ENCODE data around the gene UPB1. TPM values are rescaled to one million over a fixed set of nuclear protein-coding genes. Genes with fewer than 3 reads are reported as not detected.
A peak's percentile ranks its signal among the peaks of the same experiment; 100 is the strongest.

The UPB1 gene
- total and polyA plus RNA-seq, 9 of the 15 experiments (the other 6 are each of a cell fraction or from before 2014, with no cell fraction given): 0.06 to 0.11 TPM; not detected in 7

DNA sequence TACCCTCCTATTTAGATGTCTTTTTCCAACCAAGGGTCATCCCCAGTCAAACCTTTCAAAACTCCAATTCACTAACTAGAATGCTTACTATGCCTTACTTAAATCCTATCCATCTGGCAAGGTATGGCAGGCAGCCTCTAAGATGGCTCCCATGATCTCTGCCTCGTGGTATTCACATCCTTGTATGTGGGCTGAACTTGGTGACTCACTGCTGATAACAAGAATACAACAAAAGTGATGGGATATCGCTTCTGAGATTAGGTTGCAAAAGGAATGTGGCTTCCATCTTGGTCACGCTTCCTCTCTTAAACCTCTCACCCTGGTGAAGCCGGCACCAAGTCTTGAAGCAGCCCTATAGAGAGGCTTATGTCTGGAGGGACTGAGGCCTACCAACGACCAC is 29.6 kb upstream of the UPB1 start:
- DNase-seq (ENCODE audit: extremely low read depth in 1 of 4, low spot score in 3 of 4) (peak in 2 of 4 experiments; percentile 20 to 41), FAIRE-seq (peak; percentile 78), ATAC-seq (0 out of 3 replicates have a peak, but pooled peaks have one; percentile 27)
- no peaks in the 10 kb centered on the region for H3K9me1 ChIP-seq (ENCODE audit: control insufficient read depth, insufficient read depth, low read length)
- H2AFZ ChIP-seq (ENCODE audit: low read depth, low read length): peak overlapping the region; percentile 49
- H3K79me2 ChIP-seq (ENCODE audit: control insufficient read depth, insufficient read depth, low read length): no peaks in the 10 kb centered on the region
- H4K20me1 ChIP-seq (replicated peaks; ENCODE audit: control insufficient read depth, insufficient read depth, low read length): no peaks in the 10 kb centered on the region
- in situ Hi-C loops (cut with MboI) (no loop called here), intact Hi-C loops (cut with micrococcal nuclease) (no loop called here)
- no peak overlapping the region for H3K9ac ChIP-seq (ENCODE audit: insufficient read depth in 1 of 2, low read depth in 2 of 2, low read length in 2 of 2)
- H3K9me3 ChIP-seq (replicated peaks; ENCODE audit: control insufficient read depth, insufficient read depth, low read depth, low read length): no peaks in the 10 kb centered on the region
- H3K4me3 ChIP-seq: no peak overlapping the region
- POLR2A ChIA-PET: no interaction called here
- H3K4me1 ChIP-seq (replicated peaks in 1 of 2; ENCODE audit: control insufficient read depth in 2 of 2, insufficient read depth in 2 of 2, low read length in 2 of 2): peaks cover 0 to 17% of the 10 kb centered on the region in 2 experiments; a peak in 4 of 5 replicates
- BruUV-seq (replicated peaks): no TSS peak
- CTCF ChIA-PET (ENCODE audit: low intra/inter-chr PET ratio): no interaction called here
- no peak overlapping the region for H3K4me2 ChIP-seq (ENCODE audit: insufficient read depth, low read length)
- 20% methylated on average over 5 of the region's 5 CpGs for WGBS (ENCODE audit: insufficient coverage, low coverage, missing lambda C conversion rate)
- H3K27ac ChIP-seq (ENCODE audit: extremely low read depth, low read depth, low read length): no peak overlapping the region
- no peaks in the 10 kb centered on the region for H3K36me3 ChIP-seq (ENCODE audit: control insufficient read depth, insufficient read depth, low read length)
- H3K27me3 ChIP-seq (ENCODE audit: control insufficient read depth in 2 of 2, insufficient read depth in 2 of 2, low read length in 2 of 2): no peaks in the 10 kb centered on the region
- 0 out of 2 replicates have a peak, but pooled peaks have one; percentile 23 for TF ChIP-seq ZNF197 (CRISPR knock-in tag; IDR thresholded peaks at IDR 0.05; ENCODE audit: low read depth)
- peak; percentile 64; the same call in 1 of the 2 replicates for TF ChIP-seq ZNF175 (CRISPR knock-in tag; IDR thresholded peaks at IDR 0.05; ENCODE audit: low read depth)
- no peak for TF ChIP-seq NR4A1 (CRISPR knock-in tag; IDR thresholded peaks at IDR 0.05)
- TF ChIP-seq NR4A1 (tag; IDR thresholded peaks at IDR 0.05): 0 out of 2 replicates have a peak, but pooled peaks have one; percentile 42
- 0 out of 2 replicates have a peak, but pooled peaks have one; percentile 30 for TF ChIP-seq CTBP1 (IDR thresholded peaks at IDR 0.05; ENCODE audit: borderline replicate concordance)
- no peak for TF ChIP-seq NONO (IDR thresholded peaks at IDR 0.05; ENCODE audit: low read depth in 2 of 2, low read length in 1 of 2)
- TF ChIP-seq EP400 (IDR thresholded peaks at IDR 0.05): peak; percentile 53
- peak; percentile 78 for TF ChIP-seq MYC (IDR thresholded peaks at IDR 0.05; ENCODE audit: low read depth, low read length)
- TF ChIP-seq MYC (CRISPR knock-in tag; IDR thresholded peaks at IDR 0.05; ENCODE audit: borderline replicate concordance, low read depth): no peak
- 0 out of 2 replicates have a peak, but pooled peaks have one; percentile 54 for TF ChIP-seq ZNF584 (CRISPR knock-in tag; IDR thresholded peaks at IDR 0.05; ENCODE audit: low read depth)
- no peak for TF ChIP-seq U2AF1 (optimal IDR thresholded peaks at IDR 0.05; ENCODE audit: low read depth, low read length)
- peak in 1 of 2 experiments; percentile 30; a peak in 1 of 4 replicates for TF ChIP-seq KDM1A (IDR thresholded peaks at IDR 0.05)
- TF ChIP-seq, protein P1, sequence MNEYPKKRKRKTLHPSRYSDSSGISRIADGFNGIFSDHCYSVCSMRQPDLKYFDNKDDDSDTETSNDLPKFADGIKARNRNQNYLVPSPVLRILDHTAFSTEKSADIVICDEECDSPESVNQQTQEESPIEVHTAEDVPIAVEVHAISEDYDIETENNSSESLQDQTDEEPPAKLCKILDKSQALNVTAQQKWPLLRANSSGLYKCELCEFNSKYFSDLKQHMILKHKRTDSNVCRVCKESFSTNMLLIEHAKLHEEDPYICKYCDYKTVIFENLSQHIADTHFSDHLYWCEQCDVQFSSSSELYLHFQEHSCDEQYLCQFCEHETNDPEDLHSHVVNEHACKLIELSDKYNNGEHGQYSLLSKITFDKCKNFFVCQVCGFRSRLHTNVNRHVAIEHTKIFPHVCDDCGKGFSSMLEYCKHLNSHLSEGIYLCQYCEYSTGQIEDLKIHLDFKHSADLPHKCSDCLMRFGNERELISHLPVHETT (CRISPR knock-in tag; conservative IDR thresholded peaks at IDR 0.05 in 1 of 2, IDR thresholded peaks at IDR 0.05 in 1 of 2): peak in 1 of 2 experiments; percentile 73; a peak in 2 of 4 replicates
- TF ChIP-seq ZNF766 (CRISPR knock-in tag; conservative IDR thresholded peaks at IDR 0.05): peak; percentile 71
- TF ChIP-seq NR2C2 (CRISPR knock-in tag; IDR thresholded peaks at IDR 0.05): no peak
- peak; percentile 37; the same call in 1 of the 2 replicates for TF ChIP-seq NR2C2 (tag; IDR thresholded peaks at IDR 0.05)
- TF ChIP-seq ZBTB17 (CRISPR knock-in tag; IDR thresholded peaks at IDR 0.05): 0 out of 2 replicates have a peak, but pooled peaks have one; percentile 19
- TF ChIP-seq KAT8 (IDR thresholded peaks at IDR 0.05; ENCODE audit: low read depth): peak; percentile 59; the same call in 1 of the 2 replicates
- peak in 1 of 2 experiments; percentile 41; a peak in 1 of 4 replicates for TF ChIP-seq TEAD1 (CRISPR knock-in tag; IDR thresholded peaks at IDR 0.05)
- peak; percentile 67 for TF ChIP-seq L3MBTL2 (IDR thresholded peaks at IDR 0.05)
- TF ChIP-seq ATF1 (CRISPR knock-in tag; IDR thresholded peaks at IDR 0.05): no peak
- TF ChIP-seq ATF1 (tag; IDR thresholded peaks at IDR 0.05): 0 out of 2 replicates have a peak, but pooled peaks have one; percentile 8
- TF ChIP-seq EHMT2 (IDR thresholded peaks at IDR 0.05): peak; percentile 59
- TF ChIP-seq THRAP3 (IDR thresholded peaks at IDR 0.05; ENCODE audit: borderline replicate concordance): no peak

All from K562 (cell line).